K562 (cell line): ENCODE data around the gene ARHGAP26. TPM values are rescaled to one million over a fixed set of nuclear protein-coding genes. Genes with fewer than 3 reads are reported as not detected.

ENCODE experiments used
- ATAC-seq: fragments of 200-7000 bp; cut with Tn5 transposase; 3 replicates; pipeline ENCODE4 v1.9.1; 2020; ENCODE audit warnings: moderate library complexity
- BruUV-seq: library from RNA; stranded (reverse); fragments of 400-500 nt; replicated peaks from 2 replicates; lab custom pipeline; 2021; lab: Mats Ljungman, UMichigan
- CTCF ChIA-PET: fragments of 300-600 bp; formaldehyde crosslinking; extraction: SDS; loops from one replicate; lab custom pipeline; 2021; ENCODE audit warnings: low intra/inter-chr PET ratio; lab: Yijun Ruan, JAX
- POLR2A ChIA-PET: fragments of 300-600, 350-650 bp; sonication (Branson Sonifier 250); formaldehyde crosslinking; extraction: SDS; loops from one replicate; lab custom pipeline; 2021; ENCODE audit warnings: antibody characterized with exemption, inconsistent platforms; lab: Yijun Ruan, JAX
- DNase-seq, 4 experiments: peaks; one replicate each; pipeline versions ENCODE4 v3.0.0 to v3.0.0-alpha.2; 2011 to 2018; ENCODE audit warnings: low spot score in 3 of 4, mixed read lengths in 3 of 4; ENCODE audit errors: extremely low read depth in 1 of 4
- FAIRE-seq: peaks from 2 replicates; lab custom pipeline; 2011; peaks lifted over from hg19 to GRCh38; lab: Jason Lieb, UNC
- H2AFZ ChIP-seq: 2 replicates; pipeline ENCODE4 v1.6.0; 2011; ENCODE audit warnings: low read depth, low read length, control low read depth, inconsistent platforms
- H3K27ac ChIP-seq: fragments of 200-600 bp; 3 replicates; pipeline ENCODE4 v1.8.0; 2011; ENCODE audit warnings: low read depth, mild to moderate bottlenecking, control low read depth, inconsistent platforms, low read length, moderate library complexity, mixed read lengths; ENCODE audit errors: extremely low read depth
- H3K27me3 ChIP-seq, 2 experiments: fragments of 300-600 bp in 1 of 2; 2 replicates in 1 of 2; 3 replicates in 1 of 2; pipeline versions ENCODE4 v1.6.0 to v1.8.0; 2011; ENCODE audit warnings: inconsistent platforms in 2 of 2, low read length in 2 of 2, mild to moderate bottlenecking in 1 of 2, mixed read lengths in 1 of 2, moderate library complexity in 1 of 2; ENCODE audit not compliant: control insufficient read depth in 2 of 2, insufficient read depth in 2 of 2
- H3K36me3 ChIP-seq: fragments of 300-600 bp; 3 replicates; pipeline ENCODE4 v1.8.0; 2011; ENCODE audit warnings: mild to moderate bottlenecking, low read length, inconsistent platforms; ENCODE audit not compliant: control insufficient read depth, insufficient read depth
- H3K4me1 ChIP-seq, 2 experiments: fragments of 200-600 bp in 1 of 2; replicated peaks in 1 of 2; 2 replicates in 1 of 2; 3 replicates in 1 of 2; pipeline versions ENCODE4 v1.5.1 to v1.8.0; 2011; ENCODE audit warnings: inconsistent platforms in 2 of 2, low read length in 2 of 2, mild to moderate bottlenecking in 1 of 2, mixed read lengths in 1 of 2, moderate library complexity in 1 of 2; ENCODE audit not compliant: control insufficient read depth in 2 of 2, insufficient read depth in 2 of 2
- H3K4me2 ChIP-seq: 2 replicates; pipeline ENCODE4 v1.6.1; 2011; ENCODE audit warnings: low read length, control low read depth, inconsistent platforms, mixed read lengths; ENCODE audit not compliant: insufficient read depth
- H3K4me3 ChIP-seq: fragments of 200-600 bp; sonication (generic), shearing (Covaris generic); 2 replicates; pipeline ENCODE4 v1.5.1; 2016; ENCODE audit warnings: control low read depth, inconsistent platforms
- H3K79me2 ChIP-seq: fragments of 200-600 bp; 3 replicates; pipeline ENCODE4 v1.8.0; 2011; ENCODE audit warnings: low read length, inconsistent platforms; ENCODE audit not compliant: control insufficient read depth, insufficient read depth
- H3K9ac ChIP-seq, 2 experiments: 2 replicates each; pipeline versions ENCODE4 v1.6.0 to v1.6.1; 2011; ENCODE audit warnings: low read depth in 2 of 2, low read length in 2 of 2, control low read depth in 1 of 2, inconsistent platforms in 1 of 2, mild to moderate bottlenecking in 1 of 2, mixed read lengths in 1 of 2; ENCODE audit not compliant: insufficient read depth in 1 of 2
- H3K9me1 ChIP-seq: one replicate; pipeline ENCODE4 v1.6.0; 2011; ENCODE audit warnings: inconsistent platforms, mild to moderate bottlenecking, low read length, moderate library complexity; ENCODE audit not compliant: control insufficient read depth, insufficient read depth
- H3K9me3 ChIP-seq: replicated peaks from 2 replicates; pipeline ENCODE4 v1.5.1; 2011; ENCODE audit warnings: low read depth, low read length, inconsistent platforms; ENCODE audit not compliant: control insufficient read depth, insufficient read depth
- H4K20me1 ChIP-seq: replicated peaks from 2 replicates; pipeline ENCODE4 v1.6.1; 2011; ENCODE audit warnings: low read length, inconsistent platforms, mixed read lengths; ENCODE audit not compliant: control insufficient read depth, insufficient read depth
- CBX3 ChIP-seq, 2 experiments: IDR thresholded peaks; 1 replicate in 1 of 2; 2 replicates in 1 of 2; pipeline ENCODE4 v1.6.1; 2012; ENCODE audit warnings: inconsistent platforms in 2 of 2, low read length in 2 of 2, borderline replicate concordance in 1 of 2, control low read depth in 1 of 2
- ELF4 ChIP-seq: fragments of 450-650 bp; formaldehyde crosslinking; IDR thresholded peaks from 2 replicates; pipeline ENCODE4 v1.4.0; 2022; ENCODE audit warnings: missing genetic modification characterization
- NELFE ChIP-seq: IDR thresholded peaks from 2 replicates; pipeline ENCODE4 v1.6.1; 2011; ENCODE audit warnings: mild to moderate bottlenecking; ENCODE audit not compliant: insufficient read depth, insufficient read length
- RBM17 ChIP-seq: fragments of 200-400 bp; formaldehyde crosslinking; IDR thresholded peaks from 2 replicates; pipeline ENCODE4 v1.6.1; 2017; ENCODE audit warnings: low read depth, mild to moderate bottlenecking, low read length, borderline replicate concordance
- SREBF1 ChIP-seq: fragments of 150-350 bp; IDR thresholded peaks from 2 replicates; pipeline ENCODE4 v1.6.1; 2014; ENCODE audit warnings: antibody characterized with exemption, low read depth, low read length, borderline replicate concordance
- TRIM24 ChIP-seq, 2 experiments: fragments of 450-650 bp; IDR thresholded peaks; 2 replicates each; pipeline ENCODE4 v1.6.1; 2016
- TRIM28 ChIP-seq: fragments of 450-650 bp; IDR thresholded peaks from 2 replicates; pipeline ENCODE4 v1.6.1; 2017
- ZNF431 ChIP-seq: sonication (generic); formaldehyde crosslinking; IDR thresholded peaks from 2 replicates; pipeline ENCODE4 v1.8.0; 2022; ENCODE audit warnings: mild to moderate bottlenecking, missing genetic modification reagents
- ZSCAN32 ChIP-seq: fragments of 450-650 bp; formaldehyde crosslinking; IDR thresholded peaks from 2 replicates; pipeline ENCODE4 v1.4.0; 2020; ENCODE audit warnings: mild to moderate bottlenecking, moderate library complexity
- WGBS: fragments of 100-300 bp; shearing (Covaris generic); methylation state at CpG from one replicate; pipeline ENCODE4 v1.1.6; 2016; ENCODE audit warnings: low coverage, mixed read lengths; ENCODE audit not compliant: insufficient coverage; ENCODE audit errors: missing lambda C conversion rate; 5-methylcytosine and 5-hydroxymethylcytosine counted together
- in situ Hi-C: fragments of 300-500 bp; cut with MboI; formaldehyde crosslinking; loops from 4 replicates; pipeline ENCODE4 v1.15.0; 2018; ENCODE audit warnings: inconsistent platforms, mixed read lengths
- intact Hi-C: fragments of 100-400 bp; cut with micrococcal nuclease; formaldehyde crosslinking; loops from 2 replicates; pipeline ENCODE4 v1.14.2; 2022
- polyA plus RNA-seq, 8 experiments: library from polyadenylated mRNA; depleted of rRNA in 4 of 8; stranded (reverse) in 5 of 8; unstranded in 3 of 8; fragments of >200 nt; fragmentation: Nextera tagmentation in 2 of 8; fragmentation: Illumina TruSeq in 1 of 8; extraction: Ambion mirVana in 2 of 8; extraction: Trizol in 1 of 8; gene quantifications; 2 replicates each; pipeline versions ENCODE4 v1.2.1 to v1.2.3, GENCODE V29; 2011 to 2014; ENCODE audit warnings: inconsistent platforms in 1 of 8, missing spikeins in 1 of 8
- total RNA-seq, 7 experiments: library from RNA; depleted of rRNA in 6 of 7; stranded (reverse); fragments of >200 nt in 6 of 7; fragmentation: Illumina TruSeq in 2 of 7; extraction: Trizol in 2 of 7; gene quantifications; 2 replicates each; pipeline versions ENCODE4 v1.2.1 to v1.2.3, GENCODE V29; 2011 to 2021; ENCODE audit warnings: low replicate concordance in 1 of 7
- TF ChIP-seq, protein P1 (sequence below): fragments of 450-650 bp; IDR thresholded peaks from 2 replicates; pipeline ENCODE4 v1.6.1; 2017; ENCODE audit warnings: antibody characterized with exemption, mild to moderate bottlenecking
- TF ChIP-seq, protein P2 (sequence below): fragments of 450-650 bp; IDR thresholded peaks from 2 replicates; pipeline ENCODE4 v1.6.1; 2018; ENCODE audit warnings: mild to moderate bottlenecking, low read depth; ENCODE audit not compliant: partially characterized antibody
- TF ChIP-seq, protein P3 (sequence below): IDR thresholded peaks from 2 replicates; pipeline ENCODE4 v1.6.1; 2011; ENCODE audit not compliant: insufficient read length; ENCODE audit errors: extremely low read depth

Gene ARHGAP26
- total and polyA plus RNA-seq, 9 of the 15 experiments (the other 6 are each of a cell fraction or from before 2014, with no cell fraction given): 0.13 to 1.1 (median 0.55) TPM

DNA sequence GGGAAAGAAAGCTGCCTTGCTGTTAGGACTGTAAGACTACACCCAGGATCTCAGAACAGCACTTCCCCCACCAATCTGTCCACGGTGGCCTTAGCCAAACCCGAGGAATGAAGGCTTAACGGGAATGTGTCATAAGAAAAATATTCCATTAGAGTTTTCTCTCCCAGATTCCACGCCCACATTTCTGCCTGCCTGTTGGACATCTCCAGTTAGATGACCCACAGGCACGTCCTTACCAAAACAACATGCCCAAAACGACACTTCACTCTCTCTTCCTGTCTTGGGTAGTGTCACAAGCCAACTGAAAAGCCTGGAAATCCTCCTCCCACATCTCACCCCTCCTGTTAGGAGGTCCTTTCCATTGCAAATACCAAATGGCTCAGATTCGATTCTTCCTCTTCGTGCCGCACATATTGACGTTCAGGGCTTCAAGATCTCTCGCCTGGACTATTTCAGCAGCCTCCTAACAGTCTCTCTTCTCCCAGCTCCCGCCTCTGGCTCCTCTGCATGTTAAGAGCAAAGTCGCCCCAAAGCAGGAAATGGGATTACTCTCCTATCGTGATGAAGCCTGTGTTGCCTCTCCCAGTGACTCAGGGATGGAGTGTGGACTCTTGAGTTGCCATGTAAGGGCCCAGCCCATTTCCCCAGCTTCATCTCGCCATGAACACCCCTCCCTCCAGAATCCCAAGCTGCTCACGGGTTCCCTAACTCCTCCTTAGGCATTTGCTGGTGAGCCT lies 474.0 kb downstream of the ARHGAP26 start (continued):
- TF ChIP-seq ZSCAN32 (CRISPR knock-in tag) (no peak), RBM17 (no peak)
- TF ChIP-seq, protein P1, sequence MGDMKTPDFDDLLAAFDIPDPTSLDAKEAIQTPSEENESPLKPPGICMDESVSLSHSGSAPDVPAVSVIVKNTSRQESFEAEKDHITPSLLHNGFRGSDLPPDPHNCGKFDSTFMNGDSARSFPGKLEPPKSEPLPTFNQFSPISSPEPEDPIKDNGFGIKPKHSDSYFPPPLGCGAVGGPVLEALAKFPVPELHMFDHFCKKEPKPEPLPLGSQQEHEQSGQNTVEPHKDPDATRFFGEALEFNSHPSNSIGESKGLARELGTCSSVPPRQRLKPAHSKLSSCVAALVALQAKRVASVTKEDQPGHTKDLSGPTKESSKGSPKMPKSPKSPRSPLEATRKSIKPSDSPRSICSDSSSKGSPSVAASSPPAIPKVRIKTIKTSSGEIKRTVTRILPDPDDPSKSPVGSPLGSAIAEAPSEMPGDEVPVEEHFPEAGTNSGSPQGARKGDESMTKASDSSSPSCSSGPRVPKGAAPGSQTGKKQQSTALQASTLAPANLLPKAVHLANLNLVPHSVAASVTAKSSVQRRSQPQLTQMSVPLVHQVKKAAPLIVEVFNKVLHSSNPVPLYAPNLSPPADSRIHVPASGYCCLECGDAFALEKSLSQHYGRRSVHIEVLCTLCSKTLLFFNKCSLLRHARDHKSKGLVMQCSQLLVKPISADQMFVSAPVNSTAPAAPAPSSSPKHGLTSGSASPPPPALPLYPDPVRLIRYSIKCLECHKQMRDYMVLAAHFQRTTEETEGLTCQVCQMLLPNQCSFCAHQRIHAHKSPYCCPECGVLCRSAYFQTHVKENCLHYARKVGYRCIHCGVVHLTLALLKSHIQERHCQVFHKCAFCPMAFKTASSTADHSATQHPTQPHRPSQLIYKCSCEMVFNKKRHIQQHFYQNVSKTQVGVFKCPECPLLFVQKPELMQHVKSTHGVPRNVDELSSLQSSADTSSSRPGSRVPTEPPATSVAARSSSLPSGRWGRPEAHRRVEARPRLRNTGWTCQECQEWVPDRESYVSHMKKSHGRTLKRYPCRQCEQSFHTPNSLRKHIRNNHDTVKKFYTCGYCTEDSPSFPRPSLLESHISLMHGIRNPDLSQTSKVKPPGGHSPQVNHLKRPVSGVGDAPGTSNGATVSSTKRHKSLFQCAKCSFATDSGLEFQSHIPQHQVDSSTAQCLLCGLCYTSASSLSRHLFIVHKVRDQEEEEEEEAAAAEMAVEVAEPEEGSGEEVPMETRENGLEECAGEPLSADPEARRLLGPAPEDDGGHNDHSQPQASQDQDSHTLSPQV: peak; percentile 39; the same call in 1 of the 2 replicates
- TF ChIP-seq, all 486 proteins: peak for 18

DNA sequence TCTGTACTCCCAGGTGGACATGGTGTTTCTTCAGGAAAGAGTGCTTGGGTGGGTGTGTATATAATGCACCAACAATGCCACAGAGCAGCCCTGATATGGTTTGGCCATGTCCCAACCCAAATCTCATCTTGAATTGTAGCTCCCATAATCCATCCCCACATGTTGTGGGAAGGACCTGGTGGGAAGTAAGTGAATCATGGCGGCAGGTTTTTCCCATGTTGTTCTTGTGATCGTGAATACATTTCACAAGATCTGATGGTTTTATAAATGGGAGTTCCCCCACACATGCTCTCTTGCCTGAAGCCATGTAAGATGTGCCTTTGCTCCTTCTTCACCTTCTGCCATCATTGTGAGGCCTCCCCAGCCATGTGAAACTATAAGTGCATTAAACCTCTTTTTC lies 474.8 kb downstream of the ARHGAP26 start:
- Histone ChIP-seq H3K79me2 (no peaks in the 10 kb centered on the region), H3K4me2 (no peak overlapping the region; the same call in 1 of the 2 replicates), H3K4me1 (peaks cover 27 to 52% of the 10 kb centered on the region in 2 experiments), H3K9me1 (no peaks in the 10 kb centered on the region), H2AFZ (0 out of 2 replicates have a peak overlapping the region, but pooled peaks have one; percentile 78), H3K4me3 (no peak overlapping the region), H3K27me3 (no peaks in the 10 kb centered on the region), H3K36me3 (no peaks in the 10 kb centered on the region), H4K20me1 (no peaks in the 10 kb centered on the region), H3K27ac (0 out of 3 replicates have a peak overlapping the region, but pooled peaks have one; percentile 34), H3K9me3 (peaks cover 7% of the 10 kb centered on the region), H3K9ac (no peak overlapping the region)
- ChIA-PET POLR2A (no interaction called here), CTCF (no interaction called here)
- no TSS peak for BruUV-seq
- ATAC-seq: no peak
- intact Hi-C loops: no loop called here
- DNase-seq: no peak
- in situ Hi-C loops: no loop called here
- 93% methylated on average over 2 of the region's 2 CpGs for whole genome bisulfite sequencing
- FAIRE-seq: no peak
- no peak for TF ChIP-seq ELF4 (CRISPR knock-in tag)
- TF ChIP-seq TRIM28: peak; percentile 53; the same call in 1 of the 2 replicates
- peak in 1 of 2 experiments; percentile 66; a peak in 1 of 3 replicates for TF ChIP-seq CBX3 (IDR thresholded peaks at IDR 0.05; ENCODE audit: borderline replicate concordance in 1 of 2, low read length in 2 of 2)
- TF ChIP-seq, protein P2, sequence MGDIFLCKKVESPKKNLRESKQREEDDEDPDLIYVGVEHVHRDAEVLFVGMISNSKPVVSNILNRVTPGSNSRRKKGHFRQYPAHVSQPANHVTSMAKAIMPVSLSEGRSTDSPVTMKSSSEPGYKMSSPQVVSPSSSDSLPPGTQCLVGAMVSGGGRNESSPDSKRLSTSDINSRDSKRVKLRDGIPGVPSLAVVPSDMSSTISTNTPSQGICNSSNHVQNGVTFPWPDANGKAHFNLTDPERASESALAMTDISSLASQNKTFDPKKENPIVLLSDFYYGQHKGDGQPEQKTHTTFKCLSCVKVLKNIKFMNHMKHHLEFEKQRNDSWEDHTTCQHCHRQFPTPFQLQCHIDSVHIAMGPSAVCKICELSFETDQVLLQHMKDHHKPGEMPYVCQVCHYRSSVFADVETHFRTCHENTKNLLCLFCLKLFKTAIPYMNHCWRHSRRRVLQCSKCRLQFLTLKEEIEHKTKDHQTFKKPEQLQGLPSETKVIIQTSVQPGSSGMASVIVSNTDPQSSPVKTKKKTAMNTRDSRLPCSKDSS: peak; percentile 21
- TF ChIP-seq ZNF431 (CRISPR knock-in tag): peak; percentile 99
- no peak for TF ChIP-seq NELFE
- TF ChIP-seq, protein P3, sequence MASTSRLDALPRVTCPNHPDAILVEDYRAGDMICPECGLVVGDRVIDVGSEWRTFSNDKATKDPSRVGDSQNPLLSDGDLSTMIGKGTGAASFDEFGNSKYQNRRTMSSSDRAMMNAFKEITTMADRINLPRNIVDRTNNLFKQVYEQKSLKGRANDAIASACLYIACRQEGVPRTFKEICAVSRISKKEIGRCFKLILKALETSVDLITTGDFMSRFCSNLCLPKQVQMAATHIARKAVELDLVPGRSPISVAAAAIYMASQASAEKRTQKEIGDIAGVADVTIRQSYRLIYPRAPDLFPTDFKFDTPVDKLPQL: no peak
- TF ChIP-seq TRIM24 (IDR thresholded peaks at IDR 0.05): peak; percentile 30 to 67; a peak in 1 of 4 replicates
- TF ChIP-seq SREBF1: no peak
